Gastrocnemius medialis (tissue), 4 donors: ENCODE measurements around the gene SH3PXD2B.

ENCODE experiments used
- CTCF ChIP-seq, 5 experiments: fragments of 450-650 bp in 3 of 5; fragments of 200-600 bp in 2 of 5; sonication (generic) in 2 of 5; IDR thresholded peaks in 4 of 5; conservative IDR thresholded peaks in 1 of 5; 1 replicate in 4 of 5; 2 replicates in 1 of 5; pipeline ENCODE4 v1.5.1; 2016 to 2019; ENCODE audit warnings: antibody characterized with exemption in 5 of 5, mild to moderate bottlenecking in 3 of 5, moderate library complexity in 3 of 5
- POLR2A ChIP-seq, 2 donors: fragments of 450-650 bp; IDR thresholded peaks; one replicate each; pipeline ENCODE4 v1.6.1; 2017; ENCODE audit warnings: antibody characterized with exemption in 2 of 2, mild to moderate bottlenecking in 2 of 2, moderate library complexity in 2 of 2

- TF ChIP-seq POLR2A (IDR thresholded peaks at IDR 0.05) (no peak), CTCF (IDR thresholded peaks at IDR 0.05 in 4 of 5, conservative IDR thresholded peaks at IDR 0.05 in 1 of 5) (no peak)
Observed at GRCh38 chr5:172430354-172430753, 24.0 kb downstream of the SH3PXD2B start.
